Measurements from ENCODE around the gene HVCN1.

DNA sequence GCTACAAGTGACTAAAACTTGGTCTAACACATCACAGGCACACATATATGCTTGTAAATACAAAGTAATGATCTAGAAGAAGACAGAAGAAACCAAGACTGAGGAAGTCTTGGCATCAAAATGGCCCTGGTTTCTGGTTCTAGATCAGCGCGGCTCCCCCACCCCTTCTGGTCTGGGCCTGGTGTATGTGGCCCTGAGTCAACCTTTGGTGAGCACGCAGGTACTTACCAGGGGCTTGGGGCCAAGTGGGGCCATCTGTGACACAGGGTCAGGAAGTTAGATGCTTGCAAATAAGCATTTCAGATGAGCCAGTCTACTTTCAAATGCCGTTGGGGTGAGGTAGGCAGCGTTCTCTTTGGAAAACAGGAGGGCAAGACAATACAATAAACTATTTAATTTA, 13.2 kb upstream of the HVCN1 start:
- TF ChIP-seq POLR2A (IDR thresholded peaks at IDR 0.05; ENCODE audit: low read depth, low read length) (no peak), POLR2AphosphoS5 (IDR thresholded peaks at IDR 0.05; ENCODE audit: low read depth, low read length) (no peak), POU2F2 (IDR thresholded peaks at IDR 0.05; ENCODE audit: low read depth, low read length) (no peak), TAF1 (IDR thresholded peaks at IDR 0.05; ENCODE audit: low read depth, low read length) (no peak), SPI1 (IDR thresholded peaks at IDR 0.05; ENCODE audit: low read depth, low read length) (no peak)
